Calu3 (cell line): Measurements from ENCODE around the gene PDIA5. TPM values are rescaled to one million over a fixed set of nuclear protein-coding genes. Genes with fewer than 3 reads are reported as not detected.

Source experiments
- BruUV-seq: library from RNA; stranded (reverse); fragments of 400-500 nt; replicated peaks from 2 replicates; lab custom pipeline; 2021; lab: Mats Ljungman, UMichigan
- CTCF ChIA-PET: fragments of 300-600 bp; sonication (Branson Sonifier 250); formaldehyde crosslinking; loops from one replicate; lab custom pipeline; 2022; ENCODE audit warnings: antibody characterized with exemption; lab: Charles Lee
- DNase-seq: peaks from one replicate; pipeline ENCODE4 v3.0.0; 2022
- H3K27ac Mint-ChIP-seq: one replicate; pipeline ENCODE4 v1.8.0; 2022; ENCODE audit warnings: mixed read lengths; ENCODE audit not compliant: unreplicated experiment
- H3K27me3 Mint-ChIP-seq: one replicate; pipeline ENCODE4 v1.8.0; 2022; ENCODE audit warnings: mixed read lengths; ENCODE audit not compliant: unreplicated experiment
- H3K36me3 Mint-ChIP-seq: one replicate; pipeline ENCODE4 v1.8.0; 2022; ENCODE audit warnings: mild to moderate bottlenecking, moderate library complexity, mixed read lengths; ENCODE audit not compliant: insufficient read depth, unreplicated experiment
- H3K4me1 Mint-ChIP-seq: one replicate; pipeline ENCODE4 v1.8.0; 2022; ENCODE audit warnings: mild to moderate bottlenecking, low read depth, mixed read lengths; ENCODE audit not compliant: unreplicated experiment
- H3K4me3 Mint-ChIP-seq: one replicate; pipeline ENCODE4 v1.8.0; 2022; ENCODE audit warnings: mild to moderate bottlenecking, low read depth, moderate library complexity, mixed read lengths; ENCODE audit not compliant: unreplicated experiment
- H3K9me3 Mint-ChIP-seq: one replicate; pipeline ENCODE4 v1.8.0; 2022; ENCODE audit warnings: low read depth, mixed read lengths; ENCODE audit not compliant: unreplicated experiment
- CTCF ChIP-seq: fragments of 200-600 bp; IDR thresholded peaks from one replicate; pipeline ENCODE4 v1.8.0; 2022; ENCODE audit warnings: antibody characterized with exemption; ENCODE audit not compliant: unreplicated experiment
- intact Hi-C: fragments of 100-400 bp; cut with micrococcal nuclease; formaldehyde crosslinking; loops from one replicate; pipeline ENCODE4 v1.10.0; 2022; ENCODE audit not compliant: unreplicated experiment
- total RNA-seq: library from RNA; stranded (reverse); gene quantifications from 2 replicates; pipeline ENCODE4 v1.2.3, GENCODE V29; 2022

The PDIA5 gene
- total RNA-seq, 1 experiment from 2014 or later: 31.6 TPM

GRCh38 chr3:123064914-123065313 is 1.9 kb upstream of the PDIA5 start:
- BruUV-seq: no TSS peak
- Mint-ChIP-seq H3K9me3 (no peaks in the 10 kb centered on the region), H3K4me1 (peaks cover 9% of the 10 kb centered on the region)

GRCh38 chr3:123066599-123066895 is 278 bp upstream of the PDIA5 start:
- peak overlapping the region; percentile 91 for H3K4me3 Mint-ChIP-seq
- DNase-seq: no peak
- intact Hi-C loops: no loop called here
- no peak for TF ChIP-seq CTCF
- CTCF ChIA-PET: interaction anchor here (0.7 to 1.1 kb wide), 2 partner anchors 22 to 37 kb away, joined by 3 read pairs; no protein-coding TSS in a partner anchor
- H3K27me3 Mint-ChIP-seq: peaks cover 34% of the 10 kb centered on the region
- H3K9me3 Mint-ChIP-seq: no peaks in the 10 kb centered on the region
- BruUV-seq: no TSS peak
- peaks cover 9% of the 10 kb centered on the region for H3K4me1 Mint-ChIP-seq
- H3K27ac Mint-ChIP-seq: peak overlapping the region; percentile 63
- H3K36me3 Mint-ChIP-seq: peaks cover 24% of the 10 kb centered on the region

More at GRCh38 chr3:123064914-123065313, 1.9 kb upstream of the PDIA5 start:
- H3K27me3 Mint-ChIP-seq: peaks cover 50% of the 10 kb centered on the region
- CTCF ChIA-PET: no interaction called here
- no peak overlapping the region for H3K4me3 Mint-ChIP-seq
- intact Hi-C loops: no loop called here
- peaks cover 24% of the 10 kb centered on the region for H3K36me3 Mint-ChIP-seq
- no peak for DNase-seq
- no peak for TF ChIP-seq CTCF
- no peak overlapping the region for H3K27ac Mint-ChIP-seq

- intact Hi-C loops: no loop called here
- Mint-ChIP-seq H3K4me3 (peak overlapping the region; percentile 91), H3K36me3 (peaks cover 24% of the 10 kb centered on the region), H3K27me3 (peaks cover 21% of the 10 kb centered on the region), H3K9me3 (no peaks in the 10 kb centered on the region), H3K27ac (peak overlapping the region; percentile 63), H3K4me1 (peaks cover 9% of the 10 kb centered on the region)
- no peak for TF ChIP-seq CTCF
- no TSS peak for BruUV-seq
- peak; percentile 37 for DNase-seq
- CTCF ChIA-PET: interaction anchor here (0.6 to 1.1 kb wide), 3 partner anchors 24 to 76 kb away, joined by 3 read pairs; no protein-coding TSS in a partner anchor
These were observed 1.1 kb downstream of the PDIA5 start for GRCh38 chr3:123067689-123068600.

- intact Hi-C loops: no loop called here
- H3K36me3 Mint-ChIP-seq: peaks cover 24% of the 10 kb centered on the region
- H3K4me1 Mint-ChIP-seq: peaks cover 9% of the 10 kb centered on the region
- peaks cover 12% of the 10 kb centered on the region for H3K27me3 Mint-ChIP-seq
- CTCF ChIA-PET: no interaction called here
- DNase-seq: no peak
- BruUV-seq: TSS peak; percentile 38
- H3K9me3 Mint-ChIP-seq: no peaks in the 10 kb centered on the region
- peak overlapping the region; percentile 63 for H3K27ac Mint-ChIP-seq
- no peak for TF ChIP-seq CTCF
- peak overlapping the region; percentile 91 for H3K4me3 Mint-ChIP-seq
These were observed 2.0 kb downstream of the PDIA5 start for GRCh38 chr3:123068601-123069381.
